ENCODE measurements around the gene CAMK2G. TPM values are rescaled to one million over a fixed set of nuclear protein-coding genes. Genes with fewer than 3 reads are reported as not detected.
"Not testable (repeated sequence)": the region's sequence is repeated elsewhere in the genome, so short reads cannot be mapped to it uniquely, and the experiment has no call there.

Gene CAMK2G
- total RNA-seq, 1 experiment from 2014 or later, result 179 TPM

DNA sequence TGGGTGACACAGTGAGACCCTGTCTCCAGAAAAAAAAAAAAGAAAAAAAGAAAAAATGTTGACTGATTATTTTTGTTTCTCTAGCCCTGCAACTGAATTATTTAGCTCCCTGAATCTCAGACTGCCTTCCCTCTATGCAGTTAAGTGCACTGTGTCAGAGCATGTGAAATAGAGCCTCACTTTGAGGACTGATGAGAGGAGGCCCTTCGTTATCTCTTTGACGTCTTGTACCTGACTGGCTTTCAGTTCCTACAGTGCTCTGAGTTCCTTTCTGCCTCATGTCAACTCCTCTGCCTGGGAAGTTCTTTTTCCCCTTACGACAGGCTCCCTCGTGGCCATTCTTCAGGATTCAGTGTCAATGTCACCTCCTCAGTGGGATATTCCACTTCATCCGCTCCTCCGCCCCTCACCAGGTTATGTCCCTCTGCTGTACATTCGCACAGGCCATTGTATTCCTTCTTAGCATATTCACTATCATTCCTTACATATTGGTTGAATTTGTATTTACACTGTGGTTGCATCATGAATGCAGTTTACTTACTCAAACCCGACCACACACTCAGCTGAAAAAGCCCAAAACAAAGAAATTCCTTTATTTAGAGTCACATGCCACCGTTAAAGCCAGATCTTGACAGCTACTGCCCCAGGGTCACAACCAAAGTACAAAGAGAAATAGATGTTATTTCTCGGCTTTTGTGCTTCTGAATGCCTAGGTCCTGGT is 18.1 kb upstream of the CAMK2G start:
- no TSS peak for BruUV-seq (replicated peaks)
- POLR2A ChIA-PET (ENCODE audit: unreplicated experiment), result interaction anchor here (0.5 to 0.7 kb wide), 3 partner anchors 17 to 1319 kb away, joined by 4 to 9 read pairs (median 4); no protein-coding TSS in a partner anchor
- H3K9me2 ChIP-seq (replicated peaks; ENCODE audit: low read length), result 0 out of 2 replicates have a peak, but pooled peaks cover 4% of the 10 kb centered on the region

GRCh38 chr10:73891540-73891939 is 17.2 kb upstream of the CAMK2G start:
- no peaks in the 10 kb centered on the region for H3K36me3 ChIP-seq (ENCODE audit: low read depth, low read length)
- intact Hi-C loops (cut with micrococcal nuclease), result loop anchor here (10.0 kb wide), 1 partner anchor 1033 kb away; no protein-coding TSS in a partner anchor
- no peaks in the 10 kb centered on the region for H3K27me3 ChIP-seq (ENCODE audit: low read length)
- H3K4me1 ChIP-seq (ENCODE audit: insufficient read depth, low read length), result peaks cover 85% of the 10 kb centered on the region
- no peak overlapping the region for H3K4me2 ChIP-seq (ENCODE audit: low read length)
- no TSS peak for BruUV-seq (replicated peaks)
- no peak overlapping the region for H3K9ac ChIP-seq (ENCODE audit: low read length)
- H4K20me1 ChIP-seq (ENCODE audit: low read length), result no peaks in the 10 kb centered on the region
- no peak overlapping the region for H3K27ac ChIP-seq (ENCODE audit: low read length)
- H3K79me2 ChIP-seq (ENCODE audit: low read length), result no peaks in the 10 kb centered on the region
- DNase-seq, result peak; percentile 64
- ATAC-seq, result no peak
- CTCF ChIA-PET, result interaction anchor here (0.8 to 1.5 kb wide), 2 partner anchors 49 kb away, joined by 3 to 8 read pairs; no protein-coding TSS in a partner anchor
- H3F3A ChIP-seq (ENCODE audit: low read length, unreplicated experiment), result peaks cover 42% of the 10 kb centered on the region
- no peak overlapping the region for H3K4me3 ChIP-seq (ENCODE audit: low read length)
- POLR2A ChIA-PET (ENCODE audit: unreplicated experiment), result interaction anchor here (0.7 kb wide), 1 partner anchor 18 kb away, joined by 9 read pairs; no protein-coding TSS in a partner anchor
- H3K9me3 ChIP-seq (ENCODE audit: low read length), result no peaks in the 10 kb centered on the region
- no peak overlapping the region for H2AFZ ChIP-seq (ENCODE audit: low read length)
- TF ChIP-seq EZH2phosphoT487 (IDR thresholded peaks at IDR 0.05; ENCODE audit: borderline replicate concordance, low read length) (no peak), EZH2 (IDR thresholded peaks at IDR 0.05; ENCODE audit: low read length, unreplicated experiment) (no peak)
- TF ChIP-seq, protein P1, sequence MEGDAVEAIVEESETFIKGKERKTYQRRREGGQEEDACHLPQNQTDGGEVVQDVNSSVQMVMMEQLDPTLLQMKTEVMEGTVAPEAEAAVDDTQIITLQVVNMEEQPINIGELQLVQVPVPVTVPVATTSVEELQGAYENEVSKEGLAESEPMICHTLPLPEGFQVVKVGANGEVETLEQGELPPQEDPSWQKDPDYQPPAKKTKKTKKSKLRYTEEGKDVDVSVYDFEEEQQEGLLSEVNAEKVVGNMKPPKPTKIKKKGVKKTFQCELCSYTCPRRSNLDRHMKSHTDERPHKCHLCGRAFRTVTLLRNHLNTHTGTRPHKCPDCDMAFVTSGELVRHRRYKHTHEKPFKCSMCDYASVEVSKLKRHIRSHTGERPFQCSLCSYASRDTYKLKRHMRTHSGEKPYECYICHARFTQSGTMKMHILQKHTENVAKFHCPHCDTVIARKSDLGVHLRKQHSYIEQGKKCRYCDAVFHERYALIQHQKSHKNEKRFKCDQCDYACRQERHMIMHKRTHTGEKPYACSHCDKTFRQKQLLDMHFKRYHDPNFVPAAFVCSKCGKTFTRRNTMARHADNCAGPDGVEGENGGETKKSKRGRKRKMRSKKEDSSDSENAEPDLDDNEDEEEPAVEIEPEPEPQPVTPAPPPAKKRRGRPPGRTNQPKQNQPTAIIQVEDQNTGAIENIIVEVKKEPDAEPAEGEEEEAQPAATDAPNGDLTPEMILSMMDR (conservative IDR thresholded peaks at IDR 0.05; ENCODE audit: low read depth, low read length), result no peak
- H3K9me2 ChIP-seq (replicated peaks; ENCODE audit: low read length), result 0 out of 2 replicates have a peak, but pooled peaks cover 4% of the 10 kb centered on the region

More for the DNA sequence above, 18.1 kb upstream of the CAMK2G start:
- no peaks in the 10 kb centered on the region for H3K36me3 ChIP-seq (ENCODE audit: low read depth, low read length)
- DNase-seq (peak; percentile 99), ATAC-seq (peak; percentile 5)
- H3K4me3 ChIP-seq (ENCODE audit: low read length), result no peak overlapping the region
- CTCF ChIA-PET, result interaction anchor here (0.6 to 1.5 kb wide), 2 partner anchors 45 to 48 kb away, joined by 5 to 8 read pairs; no protein-coding TSS in a partner anchor
- no peak overlapping the region for H3K9ac ChIP-seq (ENCODE audit: low read length)
- peak overlapping the region; percentile 18 for H3K4me2 ChIP-seq (ENCODE audit: low read length)
- H3K79me2 ChIP-seq (ENCODE audit: low read length), result no peaks in the 10 kb centered on the region
- H3K27me3 ChIP-seq (ENCODE audit: low read length), result no peaks in the 10 kb centered on the region
- no peak for TF ChIP-seq EZH2 (IDR thresholded peaks at IDR 0.05; ENCODE audit: low read length, unreplicated experiment)
- TF ChIP-seq, protein P1 (conservative IDR thresholded peaks at IDR 0.05; ENCODE audit: low read depth, low read length), result no peak
- no peak for TF ChIP-seq EZH2phosphoT487 (IDR thresholded peaks at IDR 0.05; ENCODE audit: borderline replicate concordance, low read length)
- peaks cover 33% of the 10 kb centered on the region for H3F3A ChIP-seq (ENCODE audit: low read length, unreplicated experiment)
- peak overlapping the region; percentile 60 for H3K27ac ChIP-seq (ENCODE audit: low read length)
- peaks cover 75% of the 10 kb centered on the region for H3K4me1 ChIP-seq (ENCODE audit: insufficient read depth, low read length)
- intact Hi-C loops (cut with micrococcal nuclease), result loop anchor here (10.0 kb wide), 1 partner anchor 1032 kb away; no protein-coding TSS in a partner anchor
- H3K9me3 ChIP-seq (ENCODE audit: low read length), result no peaks in the 10 kb centered on the region
- peak overlapping the region; percentile 1; the same call in 1 of the 2 replicates for H2AFZ ChIP-seq (ENCODE audit: low read length)
- no peaks in the 10 kb centered on the region for H4K20me1 ChIP-seq (ENCODE audit: low read length)

GRCh38 chr10:73890830-73891229 is 16.5 kb upstream of the CAMK2G start:
- Histone ChIP-seq H3K27ac (ENCODE audit: low read length) (peak overlapping the region; percentile 82; the same call in 1 of the 2 replicates), H3K4me1 (ENCODE audit: insufficient read depth, low read length) (peaks cover 89% of the 10 kb centered on the region), H3F3A (ENCODE audit: low read length, unreplicated experiment) (peaks cover 43% of the 10 kb centered on the region)
- not testable (repeated sequence) for H3K27me3 ChIP-seq (ENCODE audit: low read length); H3K36me3 ChIP-seq (ENCODE audit: low read depth, low read length); H3K4me2 ChIP-seq (ENCODE audit: low read length); H3K79me2 ChIP-seq (ENCODE audit: low read length); H3K4me3 ChIP-seq (ENCODE audit: low read length); H3K9me3 ChIP-seq (ENCODE audit: low read length); H2AFZ ChIP-seq (ENCODE audit: low read length); ATAC-seq; DNase-seq; H3K9me2 ChIP-seq (replicated peaks; ENCODE audit: low read length); H3K9ac ChIP-seq (ENCODE audit: low read length); BruUV-seq (replicated peaks); H4K20me1 ChIP-seq (ENCODE audit: low read length)
- POLR2A ChIA-PET (ENCODE audit: unreplicated experiment), result interaction anchor here (0.6 kb wide), 1 partner anchor 37 kb away, joined by 3 read pairs; no protein-coding TSS in a partner anchor
- intact Hi-C loops (cut with micrococcal nuclease), result loop anchor here (10.0 kb wide), 1 partner anchor 1034 kb away; no protein-coding TSS in a partner anchor
- CTCF ChIA-PET, result interaction anchor here (0.6 to 0.8 kb wide), 3 partner anchors 11 to 50 kb away, joined by 3 to 10 read pairs (median 3); no protein-coding TSS in a partner anchor
